ENCODE measurements around the gene CADM1. TPM values are rescaled to one million over a fixed set of nuclear protein-coding genes. Genes with fewer than 3 reads are reported as not detected.
A peak's percentile ranks its signal among the peaks of the same experiment; 100 is the strongest.

Gene CADM1
- total and polyA plus RNA-seq, 2 donors (not counting 1 experiment from before 2014, with no cell fraction given), result 15.4 to 86.0 TPM

DNA sequence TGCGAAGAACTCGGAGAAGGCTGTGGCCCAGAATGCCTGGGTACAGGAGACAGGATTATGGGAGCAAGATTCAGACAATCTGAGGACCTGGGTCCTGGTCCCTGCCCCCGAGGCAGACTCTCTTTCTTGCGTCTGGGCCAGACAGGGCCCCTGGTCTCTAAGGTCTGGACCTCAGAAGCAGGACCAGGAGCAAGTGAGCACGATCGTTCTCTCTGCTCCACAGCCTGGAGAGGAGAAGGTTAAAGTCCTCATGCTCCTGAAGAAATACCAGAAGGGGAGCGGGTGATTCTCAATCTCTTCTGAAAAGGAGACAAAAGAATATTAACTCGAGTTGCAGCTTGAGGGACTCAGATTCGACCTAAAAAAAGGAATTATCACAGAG is 349.9 kb downstream of the CADM1 start:
- H4K20me1 ChIP-seq (ENCODE audit: control insufficient read depth, extremely low read depth, insufficient read depth, low read length), result no peaks in the 10 kb centered on the region
- DNase-seq (ENCODE audit: low read depth in 2 of 2), result no peak

GRCh38 chr11:115153731-115154354 is 350.4 kb downstream of the CADM1 start:
- TF ChIP-seq EZH2 (IDR thresholded peaks at IDR 0.05; ENCODE audit: low read length, missing control alignments), result no peak
- TF ChIP-seq, protein P1, sequence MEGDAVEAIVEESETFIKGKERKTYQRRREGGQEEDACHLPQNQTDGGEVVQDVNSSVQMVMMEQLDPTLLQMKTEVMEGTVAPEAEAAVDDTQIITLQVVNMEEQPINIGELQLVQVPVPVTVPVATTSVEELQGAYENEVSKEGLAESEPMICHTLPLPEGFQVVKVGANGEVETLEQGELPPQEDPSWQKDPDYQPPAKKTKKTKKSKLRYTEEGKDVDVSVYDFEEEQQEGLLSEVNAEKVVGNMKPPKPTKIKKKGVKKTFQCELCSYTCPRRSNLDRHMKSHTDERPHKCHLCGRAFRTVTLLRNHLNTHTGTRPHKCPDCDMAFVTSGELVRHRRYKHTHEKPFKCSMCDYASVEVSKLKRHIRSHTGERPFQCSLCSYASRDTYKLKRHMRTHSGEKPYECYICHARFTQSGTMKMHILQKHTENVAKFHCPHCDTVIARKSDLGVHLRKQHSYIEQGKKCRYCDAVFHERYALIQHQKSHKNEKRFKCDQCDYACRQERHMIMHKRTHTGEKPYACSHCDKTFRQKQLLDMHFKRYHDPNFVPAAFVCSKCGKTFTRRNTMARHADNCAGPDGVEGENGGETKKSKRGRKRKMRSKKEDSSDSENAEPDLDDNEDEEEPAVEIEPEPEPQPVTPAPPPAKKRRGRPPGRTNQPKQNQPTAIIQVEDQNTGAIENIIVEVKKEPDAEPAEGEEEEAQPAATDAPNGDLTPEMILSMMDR (conservative IDR thresholded peaks at IDR 0.05 in 1 of 2, IDR thresholded peaks at IDR 0.05 in 1 of 2; ENCODE audit: low read depth in 1 of 2, low read length in 2 of 2), result no peak
- Histone ChIP-seq H3K79me2 (ENCODE audit: control insufficient read depth, insufficient read depth, low read length) (no peaks in the 10 kb centered on the region), H3K36me3 (ENCODE audit: control insufficient read depth, insufficient read depth, low read length) (no peaks in the 10 kb centered on the region), H3K9me3 (ENCODE audit: control insufficient read depth, insufficient read depth, low read depth, low read length) (no peaks in the 10 kb centered on the region), H3K27me3 (ENCODE audit: control insufficient read depth, insufficient read depth, low read length) (no peaks in the 10 kb centered on the region), H4K20me1 (ENCODE audit: control insufficient read depth, extremely low read depth, insufficient read depth, low read length) (no peaks in the 10 kb centered on the region), H3K4me1 (ENCODE audit: control insufficient read depth, extremely low read depth, insufficient read depth, low read length) (no peaks in the 10 kb centered on the region), H2AFZ (ENCODE audit: low read length) (no peak overlapping the region), H3K9ac (ENCODE audit: insufficient read depth, low read length) (no peak overlapping the region), H3K27ac (ENCODE audit: insufficient read depth, low read length) (no peak overlapping the region), H3K4me2 (ENCODE audit: extremely low read depth, insufficient read depth, low read length) (no peak overlapping the region), H3K4me3 (replicated peaks in 1 of 4; ENCODE audit: control extremely low read depth in 1 of 4, insufficient read depth in 1 of 4, low read depth in 3 of 4, low read length in 4 of 4) (no peak overlapping the region)
- no peak for DNase-seq (ENCODE audit: low read depth in 2 of 2)

More for the DNA sequence above, 349.9 kb downstream of the CADM1 start:
- Histone ChIP-seq H3K27me3 (ENCODE audit: control insufficient read depth, insufficient read depth, low read length) (no peaks in the 10 kb centered on the region), H2AFZ (ENCODE audit: low read length) (no peak overlapping the region), H3K27ac (ENCODE audit: insufficient read depth, low read length) (no peak overlapping the region), H3K9me3 (ENCODE audit: control insufficient read depth, insufficient read depth, low read depth, low read length) (no peaks in the 10 kb centered on the region), H3K4me1 (ENCODE audit: control insufficient read depth, extremely low read depth, insufficient read depth, low read length) (no peaks in the 10 kb centered on the region), H3K79me2 (ENCODE audit: control insufficient read depth, insufficient read depth, low read length) (no peaks in the 10 kb centered on the region), H3K4me3 (replicated peaks in 1 of 4; ENCODE audit: control extremely low read depth in 1 of 4, insufficient read depth in 1 of 4, low read depth in 3 of 4, low read length in 4 of 4) (no peak overlapping the region), H3K36me3 (ENCODE audit: control insufficient read depth, insufficient read depth, low read length) (no peaks in the 10 kb centered on the region), H3K4me2 (ENCODE audit: extremely low read depth, insufficient read depth, low read length) (no peak overlapping the region), H3K9ac (ENCODE audit: insufficient read depth, low read length) (no peak overlapping the region)
- TF ChIP-seq, protein P1 (conservative IDR thresholded peaks at IDR 0.05 in 1 of 2, IDR thresholded peaks at IDR 0.05 in 1 of 2; ENCODE audit: low read depth in 1 of 2, low read length in 2 of 2), result no peak
- TF ChIP-seq EZH2 (IDR thresholded peaks at IDR 0.05; ENCODE audit: low read length, missing control alignments), result no peak

GRCh38 chr11:115153135-115153534 is 351.1 kb downstream of the CADM1 start:
- no peaks in the 10 kb centered on the region for H3K9me3 ChIP-seq (ENCODE audit: control insufficient read depth, insufficient read depth, low read depth, low read length)
- peak; percentile 22 to 38 for DNase-seq (ENCODE audit: low read depth in 2 of 2)
- no peak overlapping the region for H3K9ac ChIP-seq (ENCODE audit: insufficient read depth, low read length)
- no peak overlapping the region for H2AFZ ChIP-seq (ENCODE audit: low read length)
- no peak overlapping the region for H3K4me2 ChIP-seq (ENCODE audit: extremely low read depth, insufficient read depth, low read length)
- H3K4me3 ChIP-seq (replicated peaks in 1 of 4; ENCODE audit: control extremely low read depth in 1 of 4, insufficient read depth in 1 of 4, low read depth in 3 of 4, low read length in 4 of 4), result no peak overlapping the region
- H3K27ac ChIP-seq (ENCODE audit: insufficient read depth, low read length), result no peak overlapping the region
- no peaks in the 10 kb centered on the region for H3K4me1 ChIP-seq (ENCODE audit: control insufficient read depth, extremely low read depth, insufficient read depth, low read length)
- no peaks in the 10 kb centered on the region for H4K20me1 ChIP-seq (ENCODE audit: control insufficient read depth, extremely low read depth, insufficient read depth, low read length)
- no peaks in the 10 kb centered on the region for H3K79me2 ChIP-seq (ENCODE audit: control insufficient read depth, insufficient read depth, low read length)
- H3K27me3 ChIP-seq (ENCODE audit: control insufficient read depth, insufficient read depth, low read length), result no peaks in the 10 kb centered on the region
- no peak for TF ChIP-seq EZH2 (IDR thresholded peaks at IDR 0.05; ENCODE audit: low read length, missing control alignments)
- TF ChIP-seq, protein P1 (conservative IDR thresholded peaks at IDR 0.05 in 1 of 2, IDR thresholded peaks at IDR 0.05 in 1 of 2; ENCODE audit: low read depth in 1 of 2, low read length in 2 of 2), result no peak
- no peaks in the 10 kb centered on the region for H3K36me3 ChIP-seq (ENCODE audit: control insufficient read depth, insufficient read depth, low read length)
